Suprapubic skin (tissue), 4 donors: Measurements from ENCODE around the gene VRTN. TPM values are rescaled to one million over a fixed set of nuclear protein-coding genes. Genes with fewer than 3 reads are reported as not detected.
"Not testable (repeated sequence)": the region's sequence is repeated elsewhere in the genome, so short reads cannot be mapped to it uniquely, and the experiment has no call there.

ENCODE experiments used
- DNase-seq, 2 donors: peaks; one replicate each; pipeline ENCODE4 v3.0.0-alpha.2; 2019; ENCODE audit warnings: low spot score in 2 of 2
- H3K27ac ChIP-seq: fragments of 200-600 bp; sonication (generic); one replicate; pipeline ENCODE4 v1.5.1; 2019
- H3K27me3 ChIP-seq: fragments of 200-600 bp; sonication (generic); one replicate; pipeline ENCODE4 v1.5.1; 2019
- H3K36me3 ChIP-seq: fragments of 200-600 bp; sonication (generic); one replicate; pipeline ENCODE4 v1.5.1; 2019
- H3K4me1 ChIP-seq: fragments of 200-600 bp; sonication (generic); one replicate; pipeline ENCODE4 v1.5.1; 2019
- H3K4me3 ChIP-seq: fragments of 200-600 bp; sonication (generic); one replicate; pipeline ENCODE4 v1.5.1; 2019; ENCODE audit warnings: mild to moderate bottlenecking
- H3K9me3 ChIP-seq: fragments of 200-600 bp; sonication (generic); one replicate; pipeline ENCODE4 v1.5.1; 2019
- CTCF ChIP-seq, 2 donors: fragments of 200-600 bp in 1 of 2; fragments of 450-650 bp in 1 of 2; sonication (generic) in 1 of 2; IDR thresholded peaks; one replicate each; pipeline ENCODE4 v1.5.1; 2016 to 2019; ENCODE audit warnings: antibody characterized with exemption in 2 of 2, mild to moderate bottlenecking in 1 of 2, moderate library complexity in 1 of 2
- EP300 ChIP-seq: sonication (generic); formaldehyde crosslinking; IDR thresholded peaks from one replicate; pipeline ENCODE4 v1.6.1; 2017; ENCODE audit warnings: antibody characterized with exemption
- POLR2A ChIP-seq, 2 donors: fragments of 450-650 bp; IDR thresholded peaks; one replicate each; pipeline ENCODE4 v1.6.1; 2017; ENCODE audit warnings: antibody characterized with exemption in 2 of 2, mild to moderate bottlenecking in 2 of 2, moderate library complexity in 2 of 2
- POLR2AphosphoS5 ChIP-seq, 3 donors: sonication (generic); formaldehyde crosslinking; IDR thresholded peaks; one replicate each; pipeline ENCODE4 v1.6.1; 2017; ENCODE audit warnings: antibody characterized with exemption in 3 of 3
- WGBS: methylation state at CpG from one replicate; pipeline ENCODE4 v1.1.5; 2018; 5-methylcytosine and 5-hydroxymethylcytosine counted together
- total RNA-seq, 4 donors: library from RNA; depleted of rRNA; stranded (reverse); fragments of >200 nt; gene quantifications; one replicate each; pipeline ENCODE4 v1.1.0, GENCODE V29; 2016

VRTN gene
- total RNA-seq, 4 donors from 2014 or later: 0.17 to 0.21 TPM; not detected in 2

GRCh38 chr14:74389980-74390379 lies 41.7 kb downstream of the VRTN start:
- no peak overlapping the region for H3K27ac ChIP-seq
- no peaks in the 10 kb centered on the region for H3K4me1 ChIP-seq
- TF ChIP-seq CTCF (IDR thresholded peaks at IDR 0.05) (no peak), EP300 (no peak)
- no peak for DNase-seq
- H3K4me3 ChIP-seq: no peak overlapping the region
- no peaks in the 10 kb centered on the region for H3K36me3 ChIP-seq
- H3K9me3 ChIP-seq: no peaks in the 10 kb centered on the region
- peaks cover 5% of the 10 kb centered on the region for H3K27me3 ChIP-seq
- 72% methylated on average over 7 of the region's 7 CpGs for WGBS

GRCh38 chr14:74390505-74390904 lies 42.2 kb downstream of the VRTN start:
- H3K4me3 ChIP-seq, H3K27ac ChIP-seq, H3K4me1 ChIP-seq, H3K27me3 ChIP-seq, H3K9me3 ChIP-seq, H3K36me3 ChIP-seq, DNase-seq: not testable (repeated sequence)
- 93% methylated on average over 3 of the region's 3 CpGs for WGBS

- Histone ChIP-seq H3K36me3 (no peaks in the 10 kb centered on the region), H3K4me1 (no peaks in the 10 kb centered on the region), H3K27me3 (peaks cover 8% of the 10 kb centered on the region), H3K27ac (no peak overlapping the region), H3K9me3 (no peaks in the 10 kb centered on the region), H3K4me3 (no peak overlapping the region)
- peak in 1 of 2 donors; percentile 43 for DNase-seq
- no peak for TF ChIP-seq CTCF (IDR thresholded peaks at IDR 0.05)
- no peak for TF ChIP-seq EP300
- no peak for TF ChIP-seq POLR2AphosphoS5 (IDR thresholded peaks at IDR 0.05)
- no peak for TF ChIP-seq POLR2A (IDR thresholded peaks at IDR 0.05)
- WGBS: 87% methylated on average over 3 of the region's 3 CpGs
These were observed 43.2 kb downstream of the VRTN start for GRCh38 chr14:74391479-74391878.

GRCh38 chr14:74392616-74393570 lies 44.6 kb downstream of the VRTN start:
- Histone ChIP-seq H3K27me3 (peaks cover 8% of the 10 kb centered on the region), H3K27ac (no peak overlapping the region), H3K36me3 (no peaks in the 10 kb centered on the region), H3K4me1 (no peaks in the 10 kb centered on the region), H3K4me3 (no peak overlapping the region), H3K9me3 (no peaks in the 10 kb centered on the region)
- WGBS: 74% methylated on average over 15 of the region's 16 CpGs
- no peak for TF ChIP-seq EP300
- TF ChIP-seq POLR2A (IDR thresholded peaks at IDR 0.05): no peak
- no peak for TF ChIP-seq POLR2AphosphoS5 (IDR thresholded peaks at IDR 0.05)
- no peak for TF ChIP-seq CTCF (IDR thresholded peaks at IDR 0.05)
- DNase-seq: peak in 1 of 2 donors; percentile 72

- Histone ChIP-seq H3K4me3 (no peak overlapping the region), H3K4me1 (no peaks in the 10 kb centered on the region), H3K27ac (no peak overlapping the region), H3K36me3 (no peaks in the 10 kb centered on the region), H3K27me3 (peaks cover 11% of the 10 kb centered on the region), H3K9me3 (no peaks in the 10 kb centered on the region)
- no peak for DNase-seq
- TF ChIP-seq CTCF (IDR thresholded peaks at IDR 0.05) (no peak), POLR2AphosphoS5 (IDR thresholded peaks at IDR 0.05) (no peak), EP300 (no peak), POLR2A (IDR thresholded peaks at IDR 0.05) (no peak)
- WGBS: 66% methylated on average over 2 of the region's 2 CpGs
These were observed 46.3 kb downstream of the VRTN start for GRCh38 chr14:74394549-74394948.
